ENCODE results near the gene SLF1.

GRCh38 chr5:94691949-94692348 is 73.5 kb downstream of the SLF1 start:
- TF ChIP-seq EZH2 (IDR thresholded peaks at IDR 0.05; ENCODE audit: borderline replicate concordance, insufficient read depth, low read depth, low read length, poor library complexity, severe bottlenecking) (no peak), CTCF (IDR thresholded peaks at IDR 0.05) (no peak)

Measured in B cell (primary cell).